Liver (tissue), 3 donors: ENCODE measurements around the gene NR5A2.
A peak's percentile ranks its signal among the peaks of the same experiment; 100 is the strongest.

ENCODE experiments used
- CTCF ChIP-seq: fragments of 150-350 bp; IDR thresholded peaks from 2 replicates; pipeline ENCODE4 v1.5.1; 2017; ENCODE audit warnings: improper control_type of control experiment, low read depth, low read length; ENCODE audit not compliant: missing input control
- JUND ChIP-seq, 2 donors: IDR thresholded peaks; 2 replicates each; pipeline ENCODE4 v1.6.1; 2016; ENCODE audit warnings: antibody characterized with exemption in 2 of 2
- RAD21 ChIP-seq, 2 donors: IDR thresholded peaks; 2 replicates each; pipeline ENCODE4 v1.6.1; 2016; ENCODE audit warnings: antibody characterized with exemption in 2 of 2, mild to moderate bottlenecking in 2 of 2
- REST ChIP-seq: IDR thresholded peaks from 2 replicates; pipeline ENCODE4 v1.6.1; 2016; ENCODE audit warnings: antibody characterized with exemption, mild to moderate bottlenecking
- SP1 ChIP-seq: IDR thresholded peaks from 2 replicates; pipeline ENCODE4 v1.6.1; 2018; ENCODE audit warnings: antibody characterized with exemption, mild to moderate bottlenecking
- TAF1 ChIP-seq: conservative IDR thresholded peaks from 2 replicates; pipeline ENCODE4 v1.6.1; 2016; ENCODE audit warnings: antibody characterized with exemption, mild to moderate bottlenecking
- donor health status: healthy.
- donor health status: healthy.

- TF ChIP-seq TAF1 (no peak), CTCF (no peak), RAD21 (IDR thresholded peaks at IDR 0.05) (no peak), SP1 (peak; percentile 67), JUND (IDR thresholded peaks at IDR 0.05) (no peak), REST (no peak)
Measured at GRCh38 chr1:200051620-200052019, 24.1 kb downstream of the NR5A2 start.
